HG02763 (cell line): ENCODE measurements around the gene TGFBRAP1.

Source experiments
- ATAC-seq: cut with Tn5 transposase; IDR thresholded peaks from one replicate; pipeline ENCODE4 v1.9.1; 2021; ENCODE audit warnings: mild to moderate bottlenecking, moderate library complexity; ENCODE audit not compliant: unreplicated experiment

The TGFBRAP1 gene

GRCh38 chr2:105329561-105330495, at the start of gene TGFBRAP1:
Gene TGFBRAP1, minus strand, starts transcription at chr2:105329735. Its CDS starts 21,434 bp downstream, at chr2:105308301.
- ATAC-seq, result peak; percentile 82

GRCh38 chr2:105378921-105379383, 49.4 kb upstream of the TGFBRAP1 start:
- no peak for ATAC-seq

GRCh38 chr2:105378276-105378840, 48.8 kb upstream of the TGFBRAP1 start:
- ATAC-seq, result no peak

GRCh38 chr2:105377871-105378270, 48.3 kb upstream of the TGFBRAP1 start:
- ATAC-seq, result no peak

- no peak for ATAC-seq
These were observed 47.3 kb upstream of the TGFBRAP1 start for GRCh38 chr2:105376789-105377240.

- no peak for ATAC-seq
These were observed 46.5 kb upstream of the TGFBRAP1 start for GRCh38 chr2:105376010-105376409.

- no peak for ATAC-seq
These were observed 45.5 kb upstream of the TGFBRAP1 start for GRCh38 chr2:105375001-105375561.

- ATAC-seq, result peak; percentile 78
These were observed 44.4 kb upstream of the TGFBRAP1 start for GRCh38 chr2:105373895-105374401.

- no peak for ATAC-seq
These were observed 43.8 kb upstream of the TGFBRAP1 start for GRCh38 chr2:105373344-105373781.

- ATAC-seq, result no peak
These were observed 42.3 kb upstream of the TGFBRAP1 start for GRCh38 chr2:105371810-105372209.

- no peak for ATAC-seq
These were observed 41.6 kb upstream of the TGFBRAP1 start for GRCh38 chr2:105371156-105371555.

GRCh38 chr2:105369777-105370690, 40.5 kb upstream of the TGFBRAP1 start:
- peak; percentile 92 for ATAC-seq

GRCh38 chr2:105368759-105369408, 39.3 kb upstream of the TGFBRAP1 start:
- no peak for ATAC-seq

- no peak for ATAC-seq
These were observed 35.7 kb upstream of the TGFBRAP1 start for GRCh38 chr2:105365206-105365605.

- ATAC-seq, result no peak
These were observed 35.1 kb upstream of the TGFBRAP1 start for GRCh38 chr2:105364436-105365139.

GRCh38 chr2:105362862-105363591, 33.5 kb upstream of the TGFBRAP1 start:
- no peak for ATAC-seq

- ATAC-seq, result no peak
These were observed 31.8 kb upstream of the TGFBRAP1 start for GRCh38 chr2:105361102-105361889.

GRCh38 chr2:105358593-105358992, 29.1 kb upstream of the TGFBRAP1 start:
- ATAC-seq, result no peak
